ENCODE results near the gene BCL2L11. TPM values are rescaled to one million over a fixed set of nuclear protein-coding genes. Genes with fewer than 3 reads are reported as not detected.

The BCL2L11 gene
- total RNA-seq, 1 donor from 2014 or later: 13.8 TPM

- Histone ChIP-seq H3K4me3 (ENCODE audit: low read depth, low read length) (no peak overlapping the region), H3K36me3 (ENCODE audit: control insufficient read depth, insufficient read depth, low read length) (no peaks in the 10 kb centered on the region), H3K27me3 (ENCODE audit: control insufficient read depth, insufficient read depth, low read length) (peaks cover 2% of the 10 kb centered on the region)
- TF ChIP-seq CTCF (IDR thresholded peaks at IDR 0.05; ENCODE audit: insufficient read depth, low read length, poor library complexity, severe bottlenecking): no peak
- no peak for DNase-seq (ENCODE audit: low read depth)
These were observed 62.0 kb downstream of the BCL2L11 start for GRCh38 chr2:111182740-111183139.

- DNase-seq (ENCODE audit: low read depth): no peak
- no peak for TF ChIP-seq CTCF (IDR thresholded peaks at IDR 0.05; ENCODE audit: insufficient read depth, low read length, poor library complexity, severe bottlenecking)
- H3K36me3 ChIP-seq (ENCODE audit: control insufficient read depth, insufficient read depth, low read length): no peaks in the 10 kb centered on the region
- no peak overlapping the region for H3K4me3 ChIP-seq (ENCODE audit: low read depth, low read length)
- peaks cover 2% of the 10 kb centered on the region for H3K27me3 ChIP-seq (ENCODE audit: control insufficient read depth, insufficient read depth, low read length)
These were observed 64.1 kb downstream of the BCL2L11 start for GRCh38 chr2:111184725-111185310.

DNA sequence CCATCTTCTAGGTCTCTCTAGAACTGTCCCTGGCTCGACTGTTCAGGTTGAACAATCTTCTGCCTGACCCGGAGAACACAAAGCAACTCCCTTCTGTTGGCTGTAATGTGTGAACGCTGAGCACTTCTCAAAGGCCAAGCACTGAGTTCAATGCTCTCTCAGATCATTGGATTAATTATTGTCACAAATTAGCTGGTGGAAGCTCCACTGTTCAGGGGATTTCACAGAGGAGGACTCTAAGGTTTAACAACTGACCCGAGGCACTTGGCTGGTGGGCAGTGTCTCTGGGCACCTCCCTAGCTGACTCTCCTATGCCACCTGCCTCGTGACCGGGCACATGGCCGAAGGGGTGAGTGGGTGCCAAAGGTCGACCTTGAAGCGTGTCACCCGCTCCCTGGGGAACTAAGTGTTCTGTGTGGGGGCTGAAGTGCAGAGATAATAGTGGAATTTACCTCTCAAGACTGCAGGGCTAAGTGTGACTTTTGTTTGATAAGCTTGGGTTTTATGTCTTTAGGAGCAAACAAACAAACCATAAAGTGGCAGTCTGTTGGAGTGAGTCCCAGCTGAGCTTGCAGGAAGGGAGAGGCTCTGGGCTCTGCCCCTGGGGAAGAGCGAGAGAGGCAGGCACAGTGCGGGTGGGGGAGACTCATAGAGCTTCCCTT lies 64.8 kb downstream of the BCL2L11 start:
- peaks cover 2% of the 10 kb centered on the region for H3K27me3 ChIP-seq (ENCODE audit: control insufficient read depth, insufficient read depth, low read length)
- no peak for DNase-seq (ENCODE audit: low read depth)
- no peaks in the 10 kb centered on the region for H3K36me3 ChIP-seq (ENCODE audit: control insufficient read depth, insufficient read depth, low read length)
- no peak overlapping the region for H3K4me3 ChIP-seq (ENCODE audit: low read depth, low read length)
- no peak for TF ChIP-seq CTCF (IDR thresholded peaks at IDR 0.05; ENCODE audit: insufficient read depth, low read length, poor library complexity, severe bottlenecking)

- no peaks in the 10 kb centered on the region for H3K36me3 ChIP-seq (ENCODE audit: control insufficient read depth, insufficient read depth, low read length)
- H3K4me3 ChIP-seq (ENCODE audit: low read depth, low read length): no peak overlapping the region
- TF ChIP-seq CTCF (IDR thresholded peaks at IDR 0.05; ENCODE audit: insufficient read depth, low read length, poor library complexity, severe bottlenecking): no peak
- DNase-seq (ENCODE audit: low read depth): no peak
- peaks cover 2% of the 10 kb centered on the region for H3K27me3 ChIP-seq (ENCODE audit: control insufficient read depth, insufficient read depth, low read length)
These were observed 65.5 kb downstream of the BCL2L11 start for GRCh38 chr2:111186121-111186715.

DNA sequence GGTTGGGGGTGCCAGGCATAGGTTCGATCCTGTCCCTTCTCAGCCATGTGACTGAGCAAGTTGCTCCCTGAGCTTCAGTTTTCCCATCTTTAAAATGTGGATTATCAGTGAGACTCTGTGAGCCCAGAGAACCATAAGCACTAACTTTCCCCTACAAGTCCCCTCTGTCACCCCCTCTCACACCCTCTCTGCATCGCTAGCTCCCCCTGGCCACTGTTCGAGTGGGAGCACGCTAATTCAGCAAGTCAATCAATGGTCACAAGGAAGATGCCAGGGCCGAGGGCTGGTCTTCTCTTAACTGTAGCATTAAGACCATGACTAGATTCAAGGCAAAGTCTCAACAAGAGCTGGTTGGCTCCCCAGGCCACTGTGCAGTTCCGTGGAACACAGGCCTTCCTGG lies 66.2 kb downstream of the BCL2L11 start:
- no peak for DNase-seq (ENCODE audit: low read depth)
- TF ChIP-seq CTCF (IDR thresholded peaks at IDR 0.05; ENCODE audit: insufficient read depth, low read length, poor library complexity, severe bottlenecking): no peak
- Histone ChIP-seq H3K36me3 (ENCODE audit: control insufficient read depth, insufficient read depth, low read length) (no peaks in the 10 kb centered on the region), H3K27me3 (ENCODE audit: control insufficient read depth, insufficient read depth, low read length) (peaks cover 2% of the 10 kb centered on the region), H3K4me3 (ENCODE audit: low read depth, low read length) (no peak overlapping the region)

Data from kidney epithelial cell (primary cell).